Type B pancreatic cell (in vitro differentiated cells): Measurements from ENCODE around the gene SLC7A8. TPM values are rescaled to one million over a fixed set of nuclear protein-coding genes. Genes with fewer than 3 reads are reported as not detected.

Experiments
- DNase-seq: peaks from one replicate; pipeline ENCODE4 v3.0.0; 2021; ENCODE audit warnings: mixed read lengths; ENCODE audit not compliant: unreplicated experiment; ENCODE audit errors: extremely low spot score
- H3K27ac Mint-ChIP-seq: 2 replicates; pipeline ENCODE4 v1.8.0; 2021; ENCODE audit warnings: mild to moderate bottlenecking, mixed read lengths
- H3K27me3 Mint-ChIP-seq: 2 replicates; pipeline ENCODE4 v1.8.0; 2021; ENCODE audit warnings: mixed read lengths
- H3K36me3 Mint-ChIP-seq: 2 replicates; pipeline ENCODE4 v1.8.0; 2021; ENCODE audit warnings: mixed read lengths
- H3K4me1 Mint-ChIP-seq: one replicate; pipeline ENCODE4 v1.8.0; 2021; ENCODE audit warnings: mixed read lengths; ENCODE audit not compliant: unreplicated experiment
- H3K4me3 Mint-ChIP-seq: 2 replicates; pipeline ENCODE4 v1.8.0; 2021; ENCODE audit warnings: mild to moderate bottlenecking, mixed read lengths
- H3K9me3 Mint-ChIP-seq: 2 replicates; pipeline ENCODE4 v1.8.0; 2021; ENCODE audit warnings: mixed read lengths
- total RNA-seq: library from RNA; stranded (reverse); gene quantifications from 2 replicates; pipeline ENCODE4 v1.2.1, GENCODE V29; 2021; ENCODE audit warnings: low replicate concordance
- TF ChIP-seq, protein P1 (sequence below): fragments of 200-600 bp; sonication (generic); conservative IDR thresholded peaks from 2 replicates; pipeline ENCODE4 v1.5.0; 2021; ENCODE audit warnings: antibody characterized with exemption, mild to moderate bottlenecking

The SLC7A8 gene
- total RNA-seq, 1 donor from 2014 or later, result 56.1 TPM

DNA sequence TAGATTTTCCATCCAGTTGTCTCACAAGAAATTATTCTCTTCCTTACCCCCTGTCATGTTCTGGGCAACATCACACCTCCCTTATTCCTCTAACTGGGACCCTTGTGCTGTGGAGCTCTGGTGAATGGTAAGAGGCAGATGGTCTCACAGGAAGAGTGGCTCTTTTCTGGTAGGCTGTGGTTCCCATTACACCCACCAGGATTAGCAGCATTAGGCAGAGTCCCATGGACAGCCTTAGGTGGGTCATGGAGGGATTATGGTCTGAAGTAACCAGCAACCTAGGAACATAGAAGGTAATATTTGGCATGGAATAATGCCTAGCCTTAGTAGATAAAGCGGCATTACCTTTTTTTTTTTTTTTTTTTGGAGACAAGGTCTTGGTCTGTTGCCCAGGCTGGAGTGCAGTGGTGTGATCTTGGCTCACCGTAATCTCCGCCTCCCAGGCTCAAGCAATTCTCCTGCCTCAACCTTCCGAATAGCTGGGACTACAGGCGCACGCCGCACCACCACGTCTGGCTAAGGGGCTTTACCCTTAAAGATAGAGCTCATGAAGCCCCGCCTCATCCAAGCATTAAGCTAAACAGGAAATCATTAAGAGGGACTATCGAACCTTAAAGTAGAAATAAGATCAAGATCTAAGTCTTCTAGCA, 84.1 kb downstream of the SLC7A8 start:
- Mint-ChIP-seq H3K27ac (no peak overlapping the region), H3K4me3 (peak overlapping the region; percentile 46), H3K27me3 (peaks cover 9% of the 10 kb centered on the region), H3K4me1 (peaks cover 13% of the 10 kb centered on the region), H3K36me3 (peaks cover 17% of the 10 kb centered on the region), H3K9me3 (no peaks in the 10 kb centered on the region)
- TF ChIP-seq, protein P1, sequence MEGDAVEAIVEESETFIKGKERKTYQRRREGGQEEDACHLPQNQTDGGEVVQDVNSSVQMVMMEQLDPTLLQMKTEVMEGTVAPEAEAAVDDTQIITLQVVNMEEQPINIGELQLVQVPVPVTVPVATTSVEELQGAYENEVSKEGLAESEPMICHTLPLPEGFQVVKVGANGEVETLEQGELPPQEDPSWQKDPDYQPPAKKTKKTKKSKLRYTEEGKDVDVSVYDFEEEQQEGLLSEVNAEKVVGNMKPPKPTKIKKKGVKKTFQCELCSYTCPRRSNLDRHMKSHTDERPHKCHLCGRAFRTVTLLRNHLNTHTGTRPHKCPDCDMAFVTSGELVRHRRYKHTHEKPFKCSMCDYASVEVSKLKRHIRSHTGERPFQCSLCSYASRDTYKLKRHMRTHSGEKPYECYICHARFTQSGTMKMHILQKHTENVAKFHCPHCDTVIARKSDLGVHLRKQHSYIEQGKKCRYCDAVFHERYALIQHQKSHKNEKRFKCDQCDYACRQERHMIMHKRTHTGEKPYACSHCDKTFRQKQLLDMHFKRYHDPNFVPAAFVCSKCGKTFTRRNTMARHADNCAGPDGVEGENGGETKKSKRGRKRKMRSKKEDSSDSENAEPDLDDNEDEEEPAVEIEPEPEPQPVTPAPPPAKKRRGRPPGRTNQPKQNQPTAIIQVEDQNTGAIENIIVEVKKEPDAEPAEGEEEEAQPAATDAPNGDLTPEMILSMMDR, result no peak
- DNase-seq, result no peak

DNA sequence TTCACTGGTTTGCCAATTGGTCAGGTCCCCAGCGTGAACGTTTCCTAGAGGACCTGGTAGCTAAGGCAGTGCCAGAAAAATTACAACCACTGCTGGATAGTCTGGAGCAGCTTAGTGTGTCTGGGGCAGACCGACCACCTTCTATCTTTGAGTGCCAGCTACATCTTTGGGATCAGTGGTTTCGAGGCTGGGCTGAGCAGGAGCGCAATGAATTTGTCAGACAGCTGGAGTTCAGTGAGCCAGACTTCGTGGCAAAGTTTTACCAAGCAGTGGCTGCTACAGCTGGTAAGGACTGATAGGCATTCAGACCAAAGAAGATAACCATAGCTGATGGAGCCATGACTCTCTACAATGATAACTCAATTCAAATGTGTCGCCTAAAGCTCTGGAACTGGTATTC, 85.7 kb downstream of the SLC7A8 start:
- Mint-ChIP-seq H3K4me1 (peaks cover 11% of the 10 kb centered on the region), H3K9me3 (no peaks in the 10 kb centered on the region), H3K27me3 (no peaks in the 10 kb centered on the region), H3K36me3 (peaks cover 17% of the 10 kb centered on the region), H3K4me3 (peak overlapping the region; percentile 48), H3K27ac (no peak overlapping the region)
- DNase-seq, result no peak
- TF ChIP-seq, protein P1, result no peak

DNA sequence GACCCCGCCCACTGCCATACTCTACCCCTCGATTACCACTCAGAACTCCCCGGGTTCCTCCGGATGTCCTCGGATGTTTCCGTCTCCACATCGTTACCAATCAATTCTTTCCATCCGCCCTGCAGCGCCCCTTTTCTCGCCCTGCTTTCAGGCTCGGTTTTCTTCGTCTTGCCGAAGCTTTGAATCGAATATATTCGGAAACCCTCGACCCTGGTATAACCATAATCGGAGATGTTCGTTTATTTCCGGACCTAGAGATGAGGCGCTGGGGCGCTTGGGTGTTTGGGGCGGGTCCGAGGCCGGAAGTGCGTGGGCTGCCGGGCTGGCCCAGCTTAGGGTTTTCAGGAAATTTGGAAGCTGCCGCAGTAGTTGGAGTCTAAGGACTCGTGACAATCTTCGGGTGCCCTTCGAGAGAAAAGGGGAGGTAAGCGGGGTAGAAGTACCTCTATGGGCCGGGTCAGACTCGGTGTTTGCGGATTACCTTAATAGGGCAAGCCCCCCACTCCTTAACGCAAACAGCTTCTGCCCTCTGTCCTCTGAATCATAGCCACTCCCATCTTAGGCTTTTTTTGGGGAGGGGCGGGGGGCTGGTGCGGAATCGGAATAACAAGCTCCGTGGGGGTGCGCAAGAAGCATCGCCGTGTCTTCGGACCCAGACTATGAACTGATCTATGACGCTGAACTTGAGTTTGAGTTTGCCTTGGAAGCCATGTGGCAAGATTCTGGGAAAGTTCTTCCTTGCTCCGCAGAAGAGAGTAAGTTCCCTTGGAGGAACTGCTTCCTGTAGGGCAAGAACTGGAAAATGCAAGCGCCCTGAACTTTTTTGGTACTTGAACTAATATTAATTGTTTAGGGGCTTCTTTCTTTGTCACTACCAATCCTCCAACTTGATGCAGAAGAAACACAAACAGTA, 88.0 kb downstream of the SLC7A8 start, which contains the start of gene C14orf119:
Gene C14orf119, plus strand, starts transcription at position 310 of the 913 bp plus-strand sequence. CDS start 2,154 bp downstream, outside the sequence.
- Mint-ChIP-seq H3K27me3 (no peaks in the 10 kb centered on the region), H3K9me3 (no peaks in the 10 kb centered on the region), H3K36me3 (peaks cover 23% of the 10 kb centered on the region), H3K4me3 (no peak within 1 kb of the TSS), H3K27ac (no peak within 1 kb of the TSS), H3K4me1 (peaks cover 15% of the 10 kb centered on the region)
- TF ChIP-seq, protein P1, result no peak
- peak; percentile 99 for DNase-seq

DNA sequence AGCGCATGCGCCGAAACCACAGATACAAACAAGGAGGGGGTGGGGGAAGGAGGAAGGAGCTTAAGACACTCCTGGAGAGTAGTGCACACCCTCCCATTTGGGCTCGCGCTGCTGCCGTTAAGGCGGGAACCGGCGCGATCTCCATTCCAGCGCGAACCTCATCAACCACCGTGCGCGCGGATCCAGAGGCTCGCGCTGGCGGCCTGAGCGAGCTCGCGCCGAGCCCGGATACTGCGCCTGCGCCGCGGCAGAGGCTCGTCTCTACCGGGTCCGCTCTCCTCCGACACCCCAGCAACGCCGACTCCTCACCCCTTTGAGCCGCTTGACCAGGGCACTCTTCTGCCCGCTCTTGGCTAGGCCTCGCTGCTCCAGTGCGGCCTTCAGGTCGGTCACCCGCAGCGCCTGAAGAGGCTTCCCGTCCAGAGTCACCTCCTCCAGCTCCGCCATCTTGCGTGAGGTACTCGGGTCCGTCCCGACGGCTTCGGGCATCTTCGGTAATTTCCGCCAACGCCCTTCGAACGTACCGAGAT, 88.7 kb downstream of the SLC7A8 start, which contains the start of gene ACIN1:
Gene ACIN1, minus strand, starts transcription at position 471 of the 530 bp plus-strand sequence. Its CDS starts 24 bp downstream, at position 447.
- no peak for DNase-seq
- peaks cover 30% of the 10 kb centered on the region for H3K36me3 Mint-ChIP-seq
- H3K27ac Mint-ChIP-seq, result no peak within 1 kb of the TSS
- no peaks in the 10 kb centered on the region for H3K27me3 Mint-ChIP-seq
- peaks cover 15% of the 10 kb centered on the region for H3K4me1 Mint-ChIP-seq
- TF ChIP-seq, protein P1, result no peak
- H3K9me3 Mint-ChIP-seq, result no peaks in the 10 kb centered on the region
- H3K4me3 Mint-ChIP-seq, result no peak within 1 kb of the TSS

DNA sequence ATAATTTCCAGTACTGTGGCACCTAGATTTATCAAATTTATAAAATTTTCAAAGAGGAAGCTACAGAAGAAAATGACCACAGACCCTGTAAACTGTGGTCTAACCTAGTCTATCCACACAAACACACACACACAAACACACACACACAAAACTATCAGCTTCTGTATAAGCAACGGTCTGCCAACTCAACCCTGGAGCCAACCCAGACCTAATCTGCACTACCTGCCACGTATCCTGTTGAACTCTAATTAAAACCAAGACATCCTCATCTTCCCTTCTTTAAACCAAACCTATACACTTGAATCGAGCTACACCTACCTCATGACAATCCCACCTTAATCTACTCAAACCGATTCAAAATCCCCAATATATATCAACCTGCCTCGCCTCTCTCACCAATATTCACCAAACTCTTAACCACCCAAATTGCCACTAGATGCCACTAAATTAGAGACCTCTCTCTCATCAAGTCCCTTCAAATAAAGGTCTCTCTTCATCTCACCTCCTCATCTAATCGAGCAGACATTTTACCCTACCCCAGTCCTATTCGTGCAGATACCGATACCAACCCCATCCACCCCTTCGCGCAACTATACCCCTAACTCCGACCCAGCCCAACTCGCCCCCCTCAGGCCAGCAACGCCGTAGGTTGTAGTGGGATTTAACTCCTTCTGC, 89.3 kb downstream of the SLC7A8 start:
- H3K27me3 Mint-ChIP-seq, result no peaks in the 10 kb centered on the region
- H3K9me3 Mint-ChIP-seq, result no peaks in the 10 kb centered on the region
- no peak overlapping the region for H3K27ac Mint-ChIP-seq
- peaks cover 33% of the 10 kb centered on the region for H3K36me3 Mint-ChIP-seq
- H3K4me3 Mint-ChIP-seq, result no peak overlapping the region
- peak; percentile 81 for DNase-seq
- peaks cover 15% of the 10 kb centered on the region for H3K4me1 Mint-ChIP-seq
- TF ChIP-seq, protein P1, result peak; percentile 44
